Endothelial cell (in vitro differentiated cells): ENCODE results near the gene SEC16A. TPM values are rescaled to one million over a fixed set of nuclear protein-coding genes. Genes with fewer than 3 reads are reported as not detected.

ENCODE experiments used
- DNase-seq: peaks from one replicate; pipeline ENCODE4 v3.0.0; 2021; ENCODE audit warnings: low spot score
- H3K27ac Mint-ChIP-seq: one replicate; pipeline ENCODE4 v1.8.0; 2021; ENCODE audit warnings: mixed read lengths, inconsistent platforms; ENCODE audit not compliant: unreplicated experiment
- H3K27me3 Mint-ChIP-seq: one replicate; pipeline ENCODE4 v1.8.0; 2021; ENCODE audit warnings: mild to moderate bottlenecking, moderate library complexity, mixed read lengths, inconsistent platforms; ENCODE audit not compliant: unreplicated experiment
- H3K36me3 Mint-ChIP-seq: one replicate; pipeline ENCODE4 v1.8.0; 2021; ENCODE audit warnings: mild to moderate bottlenecking, low read depth, mixed read lengths, inconsistent platforms; ENCODE audit not compliant: unreplicated experiment
- H3K4me1 Mint-ChIP-seq: one replicate; pipeline ENCODE4 v1.8.0; 2021; ENCODE audit warnings: mild to moderate bottlenecking, mixed read lengths, inconsistent platforms; ENCODE audit not compliant: unreplicated experiment
- H3K4me3 Mint-ChIP-seq: one replicate; pipeline ENCODE4 v1.8.0; 2021; ENCODE audit warnings: mild to moderate bottlenecking, mixed read lengths, inconsistent platforms; ENCODE audit not compliant: unreplicated experiment
- H3K9me3 Mint-ChIP-seq: one replicate; pipeline ENCODE4 v1.8.0; 2021; ENCODE audit warnings: mixed read lengths, inconsistent platforms; ENCODE audit not compliant: unreplicated experiment
- CTCF ChIP-seq: fragments of 200-600 bp; sonication (generic); IDR thresholded peaks from one replicate; pipeline ENCODE4 v1.5.0; 2021; ENCODE audit warnings: antibody characterized with exemption; ENCODE audit not compliant: unreplicated experiment
- total RNA-seq: library from RNA; stranded (reverse); fragmentation: NEBNext Ultra II Directional; extraction: Animal tissue kit (Norgen Biotek cat#: 25700); gene quantifications from one replicate; pipeline ENCODE4 v1.2.1, GENCODE V29; 2021; ENCODE audit not compliant: unreplicated experiment

SEC16A gene
- total RNA-seq, 1 donor from 2014 or later = 79.5 TPM

- H3K36me3 Mint-ChIP-seq = peaks cover 10% of the 10 kb centered on the region
- no peak for TF ChIP-seq CTCF
- H3K4me1 Mint-ChIP-seq = peaks cover 4% of the 10 kb centered on the region
- H3K4me3 Mint-ChIP-seq = no peak overlapping the region
- no peak overlapping the region for H3K27ac Mint-ChIP-seq
- H3K9me3 Mint-ChIP-seq = no peaks in the 10 kb centered on the region
- peak; percentile 49 for DNase-seq
- peaks cover 18% of the 10 kb centered on the region for H3K27me3 Mint-ChIP-seq
Measured at GRCh38 chr9:136512651-136513071, 29.8 kb upstream of the SEC16A start.

GRCh38 chr9:136511670-136512592 is 29.1 kb upstream of the SEC16A start:
- Mint-ChIP-seq H3K4me3 (peak overlapping the region; percentile 79), H3K27ac (peak overlapping the region; percentile 94)

GRCh38 chr9:136511144-136511669 is 28.4 kb upstream of the SEC16A start:
- Mint-ChIP-seq H3K27me3 (peaks cover 20% of the 10 kb centered on the region), H3K4me3 (no peak overlapping the region), H3K36me3 (peaks cover 10% of the 10 kb centered on the region), H3K9me3 (no peaks in the 10 kb centered on the region), H3K27ac (peak overlapping the region; percentile 94), H3K4me1 (peaks cover 4% of the 10 kb centered on the region)
- DNase-seq = no peak
- no peak for TF ChIP-seq CTCF

More at GRCh38 chr9:136511670-136512592, 29.1 kb upstream of the SEC16A start:
- Mint-ChIP-seq H3K4me1 (peaks cover 4% of the 10 kb centered on the region), H3K9me3 (no peaks in the 10 kb centered on the region), H3K36me3 (peaks cover 10% of the 10 kb centered on the region), H3K27me3 (peaks cover 20% of the 10 kb centered on the region)
- DNase-seq = peak; percentile 73
- no peak for TF ChIP-seq CTCF

- H3K9me3 Mint-ChIP-seq = no peaks in the 10 kb centered on the region
- H3K27me3 Mint-ChIP-seq = peaks cover 20% of the 10 kb centered on the region
- no peak overlapping the region for H3K4me3 Mint-ChIP-seq
- H3K36me3 Mint-ChIP-seq = peaks cover 13% of the 10 kb centered on the region
- DNase-seq = no peak
- TF ChIP-seq CTCF = no peak
- peak overlapping the region; percentile 87 for H3K27ac Mint-ChIP-seq
- H3K4me1 Mint-ChIP-seq = peaks cover 4% of the 10 kb centered on the region
Measured at GRCh38 chr9:136510561-136510960, 27.7 kb upstream of the SEC16A start.

- H3K36me3 Mint-ChIP-seq = peaks cover 13% of the 10 kb centered on the region
- H3K27me3 Mint-ChIP-seq = peaks cover 20% of the 10 kb centered on the region
- TF ChIP-seq CTCF = no peak
- H3K4me3 Mint-ChIP-seq = peak overlapping the region; percentile 59
- no peak for DNase-seq
- H3K27ac Mint-ChIP-seq = peak overlapping the region; percentile 94
- H3K4me1 Mint-ChIP-seq = peaks cover 4% of the 10 kb centered on the region
- no peaks in the 10 kb centered on the region for H3K9me3 Mint-ChIP-seq
Measured at GRCh38 chr9:136509549-136509948, 26.7 kb upstream of the SEC16A start.
